Lung (tissue), 12 donors: Measurements from ENCODE around the gene TMA16. TPM values are rescaled to one million over a fixed set of nuclear protein-coding genes. Genes with fewer than 3 reads are reported as not detected.

Source experiments
- ATAC-seq: fragments of 200-7000 bp; cut with Tn5 transposase; one replicate; pipeline ENCODE4 v1.9.1; 2020; ENCODE audit warnings: moderate number of reproducible peaks; ENCODE audit not compliant: insufficient read depth, low FRiP score
- DNase-seq, 3 donors: peaks; one replicate each; pipeline ENCODE4 v3.0.0-alpha.2; 2013 to 2017
- H3K27ac ChIP-seq, 2 donors: one replicate each; pipeline ENCODE4 v1.5.1; 2013; ENCODE audit warnings: mild to moderate bottlenecking in 2 of 2, moderate library complexity in 2 of 2, control low read depth in 1 of 2, inconsistent platforms in 1 of 2, low read depth in 1 of 2, low read length in 1 of 2
- H3K27me3 ChIP-seq, 3 donors: one replicate each; pipeline ENCODE4 v1.5.1; 2013; ENCODE audit warnings: low read length in 2 of 3; ENCODE audit not compliant: control insufficient read depth in 3 of 3, insufficient read depth in 3 of 3
- H3K36me3 ChIP-seq, 4 donors: one replicate each; pipeline ENCODE4 v1.5.1; 2013; ENCODE audit warnings: low read length in 4 of 4, mild to moderate bottlenecking in 1 of 4, moderate library complexity in 1 of 4; ENCODE audit not compliant: control insufficient read depth in 4 of 4, insufficient read depth in 4 of 4
- H3K4me1 ChIP-seq, 5 donors: one replicate each; pipeline ENCODE4 v1.5.1; 2013; ENCODE audit warnings: low read length in 5 of 5, mild to moderate bottlenecking in 2 of 5, moderate library complexity in 1 of 5; ENCODE audit not compliant: control insufficient read depth in 5 of 5, insufficient read depth in 5 of 5
- H3K4me3 ChIP-seq: one replicate; pipeline ENCODE4 v1.5.1; 2013; ENCODE audit warnings: mild to moderate bottlenecking, control low read depth, moderate library complexity
- H3K9ac ChIP-seq, 2 donors: one replicate each; pipeline ENCODE4 v1.5.1; 2013; ENCODE audit warnings: low read length in 2 of 2, control low read depth in 1 of 2; ENCODE audit not compliant: insufficient read depth in 1 of 2
- H3K9me3 ChIP-seq, 4 donors: one replicate each; pipeline ENCODE4 v1.5.1; 2013; ENCODE audit warnings: low read length in 3 of 4, mild to moderate bottlenecking in 1 of 4, moderate library complexity in 1 of 4; ENCODE audit not compliant: control insufficient read depth in 4 of 4, insufficient read depth in 3 of 4
- WGBS, 2 donors: extraction: QIAGEN DNeasy Blood & Tissue Kit; methylation state at CpG; one replicate each; pipeline ENCODE4 v1.1.7; 2013; 5-methylcytosine and 5-hydroxymethylcytosine counted together
- polyA plus RNA-seq, 2 donors: library from polyadenylated mRNA; stranded (reverse); fragments of 200-250 nt; gene quantifications; one replicate each; pipeline ENCODE4 v1.2.1, GENCODE V29; 2013
- total RNA-seq, 2 donors: library from RNA; depleted of rRNA in 1 of 2; stranded (reverse); fragments of >200 nt in 1 of 2; gene quantifications; one replicate each; pipeline ENCODE4 v1.2.1, GENCODE V29; 2014 to 2021
- TF ChIP-seq, protein P1 (sequence below): IDR thresholded peaks from 2 replicates; pipeline ENCODE4 v1.5.1; 2012; ENCODE audit warnings: mild to moderate bottlenecking; ENCODE audit errors: control extremely low read depth, extremely low read depth
- donor health status: control.
- donor health status: control.
- donor health status: Bipolar disorder and iron deficiency.
- donor health status: healthy.
- donor health status: DM: yes; HTN: yes; CAD: no.

TMA16 gene
- total and polyA plus RNA-seq, 4 donors = 15.7 to 23.8 (median 19.8) TPM

DNA sequence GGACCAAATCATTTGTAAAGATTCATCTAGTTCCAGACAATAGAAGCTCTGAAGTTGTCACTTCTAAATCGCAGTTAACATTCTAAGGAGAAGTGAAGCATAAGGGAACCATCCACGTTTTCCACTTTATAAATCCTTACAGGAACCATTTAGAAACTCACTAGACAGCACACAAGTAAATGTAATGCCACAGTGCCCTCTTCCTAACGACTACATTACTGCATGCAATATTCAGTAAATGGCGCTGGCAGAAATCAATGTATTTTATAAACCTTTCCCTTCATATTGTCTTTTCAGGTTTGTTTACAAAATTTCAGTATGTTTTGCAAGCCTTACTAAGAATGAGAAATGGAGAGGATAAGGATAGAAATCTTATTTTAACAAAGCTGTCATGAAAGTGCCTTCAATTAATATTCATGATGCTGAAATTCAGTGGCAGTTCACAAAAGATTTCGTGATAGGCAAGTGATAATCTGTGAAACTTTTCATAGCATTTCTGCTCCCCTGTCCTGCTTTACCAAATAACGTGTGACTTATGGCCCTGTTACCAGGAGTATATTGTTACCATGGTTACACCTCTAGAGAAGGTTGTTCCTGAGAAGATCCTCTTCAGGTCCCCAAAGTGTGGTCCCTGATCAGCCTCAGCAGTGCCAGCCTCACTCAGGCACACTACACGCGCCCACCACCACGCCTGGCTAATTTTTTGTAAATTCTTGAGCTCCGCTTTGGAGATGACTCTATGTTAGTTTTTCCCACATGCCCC, 54.2 kb downstream of the TMA16 start:
- Histone ChIP-seq H3K27me3 (no peaks in the 10 kb centered on the region), H3K27ac (no peak overlapping the region), H3K4me1 (peaks cover 0 to 5% (median 0%) of the 10 kb centered on the region in 5 donors), H3K9ac (no peak overlapping the region), H3K9me3 (no peaks in the 10 kb centered on the region), H3K36me3 (no peaks in the 10 kb centered on the region), H3K4me3 (no peak overlapping the region)
- 49 to 51% methylated on average over 10 of the region's 10 CpGs for WGBS, 2 donors
- peak; percentile 27 to 81 (median 69) for DNase-seq
- TF ChIP-seq, protein P1, sequence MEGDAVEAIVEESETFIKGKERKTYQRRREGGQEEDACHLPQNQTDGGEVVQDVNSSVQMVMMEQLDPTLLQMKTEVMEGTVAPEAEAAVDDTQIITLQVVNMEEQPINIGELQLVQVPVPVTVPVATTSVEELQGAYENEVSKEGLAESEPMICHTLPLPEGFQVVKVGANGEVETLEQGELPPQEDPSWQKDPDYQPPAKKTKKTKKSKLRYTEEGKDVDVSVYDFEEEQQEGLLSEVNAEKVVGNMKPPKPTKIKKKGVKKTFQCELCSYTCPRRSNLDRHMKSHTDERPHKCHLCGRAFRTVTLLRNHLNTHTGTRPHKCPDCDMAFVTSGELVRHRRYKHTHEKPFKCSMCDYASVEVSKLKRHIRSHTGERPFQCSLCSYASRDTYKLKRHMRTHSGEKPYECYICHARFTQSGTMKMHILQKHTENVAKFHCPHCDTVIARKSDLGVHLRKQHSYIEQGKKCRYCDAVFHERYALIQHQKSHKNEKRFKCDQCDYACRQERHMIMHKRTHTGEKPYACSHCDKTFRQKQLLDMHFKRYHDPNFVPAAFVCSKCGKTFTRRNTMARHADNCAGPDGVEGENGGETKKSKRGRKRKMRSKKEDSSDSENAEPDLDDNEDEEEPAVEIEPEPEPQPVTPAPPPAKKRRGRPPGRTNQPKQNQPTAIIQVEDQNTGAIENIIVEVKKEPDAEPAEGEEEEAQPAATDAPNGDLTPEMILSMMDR = peak; percentile 62
- peak; percentile 66 for ATAC-seq

DNA sequence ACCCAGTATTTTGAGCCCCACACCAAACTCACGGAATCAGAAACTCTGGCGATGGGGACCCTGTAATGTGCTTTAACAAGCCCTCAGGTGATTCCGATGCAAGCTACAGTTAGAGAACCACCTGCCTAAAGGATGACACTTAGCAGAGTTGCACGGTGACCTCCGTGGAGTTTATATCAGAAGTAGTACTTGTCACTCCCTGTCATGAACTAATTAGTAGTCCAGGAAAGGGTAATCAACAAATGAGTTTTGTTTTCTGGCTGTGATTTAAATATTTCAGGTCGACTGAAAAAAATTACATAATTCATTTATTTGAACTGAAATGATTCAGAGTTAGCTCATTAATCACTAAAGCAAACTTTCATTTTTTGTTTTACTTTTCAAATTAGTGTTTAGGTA, 56.4 kb downstream of the TMA16 start:
- Histone ChIP-seq H3K9ac (no peak overlapping the region), H3K27ac (no peak overlapping the region), H3K9me3 (no peaks in the 10 kb centered on the region), H3K36me3 (no peaks in the 10 kb centered on the region), H3K27me3 (no peaks in the 10 kb centered on the region), H3K4me1 (peaks cover 0 to 5% (median 0%) of the 10 kb centered on the region in 5 donors), H3K4me3 (no peak overlapping the region)
- ATAC-seq (no peak), DNase-seq (no peak)
- TF ChIP-seq, protein P1 = no peak
- WGBS, 2 donors = 62 to 67% methylated on average over 6 of the region's 6 CpGs

DNA sequence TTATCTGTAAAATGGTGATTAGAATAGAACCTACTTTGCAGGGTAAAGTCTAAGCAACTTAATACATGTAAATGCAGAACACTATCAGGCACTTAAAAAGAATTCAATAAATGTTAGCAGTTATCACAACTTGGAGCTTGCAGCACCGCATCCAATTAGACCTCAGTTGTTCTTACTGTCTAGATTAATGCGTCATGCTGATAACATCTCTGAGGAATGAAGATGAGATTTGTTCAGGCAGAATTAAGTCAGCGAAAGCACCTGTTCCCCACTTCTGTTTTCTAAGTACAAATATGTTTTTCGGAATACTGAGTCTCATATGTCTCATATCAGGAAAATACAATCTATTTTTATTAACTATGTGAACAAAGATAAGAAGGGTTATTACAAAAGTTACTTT, 58.7 kb downstream of the TMA16 start:
- TF ChIP-seq, protein P1 = no peak
- DNase-seq (no peak), ATAC-seq (no peak)
- Histone ChIP-seq H3K27ac (no peak overlapping the region), H3K27me3 (no peaks in the 10 kb centered on the region), H3K4me1 (peaks cover 0 to 5% (median under 1%) of the 10 kb centered on the region in 5 donors), H3K9me3 (no peaks in the 10 kb centered on the region), H3K9ac (no peak overlapping the region), H3K4me3 (no peak overlapping the region), H3K36me3 (no peaks in the 10 kb centered on the region)
- WGBS, 2 donors = 82 to 92% methylated on average over 4 of the region's 4 CpGs
